BLaER1 (cell line): ENCODE results near the gene TEDC2.

Experiments
- H3K27ac ChIP-seq: shearing (Covaris generic); formaldehyde crosslinking; 2 replicates; pipeline ENCODE4 v1.8.1; 2022
- H3K27me3 ChIP-seq: shearing (Covaris generic); formaldehyde crosslinking; 2 replicates; pipeline ENCODE4 v1.8.1; 2022
- H3K36me3 ChIP-seq: shearing (Covaris generic); formaldehyde crosslinking; 2 replicates; pipeline ENCODE4 v1.8.1; 2022
- H3K4me1 ChIP-seq: shearing (Covaris generic); formaldehyde crosslinking; 2 replicates; pipeline ENCODE4 v1.8.1; 2022
- H3K4me2 ChIP-seq: shearing (Covaris generic); formaldehyde crosslinking; 2 replicates; pipeline ENCODE4 v1.8.1; 2022
- H3K4me3 ChIP-seq: shearing (Covaris generic); formaldehyde crosslinking; 2 replicates; pipeline ENCODE4 v1.8.1; 2022
- H3K9ac ChIP-seq: shearing (Covaris generic); formaldehyde crosslinking; 2 replicates; pipeline ENCODE4 v1.8.1; 2022
- H3K9me3 ChIP-seq: shearing (Covaris generic); formaldehyde crosslinking; 2 replicates; pipeline ENCODE4 v1.8.1; 2022
- H4K20me1 ChIP-seq: shearing (Covaris generic); formaldehyde crosslinking; 2 replicates; pipeline ENCODE4 v1.8.1; 2022
- Cebpa-rat ChIP-seq: shearing (Covaris generic); IDR thresholded peaks from 2 replicates; pipeline ENCODE4 v1.8.1; 2022

The TEDC2 gene

DNA sequence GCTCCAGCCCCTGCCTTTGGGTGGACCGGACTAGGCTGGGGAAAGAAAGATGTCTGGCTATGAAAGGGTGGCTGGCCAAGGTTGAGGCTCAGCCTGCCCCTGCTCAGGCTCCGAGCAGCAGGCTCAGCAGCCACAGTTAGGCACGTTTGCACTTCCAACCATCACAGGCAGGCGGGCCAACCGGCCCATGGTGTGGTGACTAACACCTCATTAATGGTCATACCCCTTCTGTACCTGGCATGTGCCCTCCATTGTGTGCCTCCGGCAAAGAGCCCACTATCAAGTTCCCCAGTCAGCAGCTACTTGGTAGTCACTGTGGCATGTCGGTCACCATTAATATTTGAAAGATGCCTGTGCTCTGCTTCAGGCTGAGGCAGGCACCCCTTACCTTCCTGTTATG lies 21.8 kb downstream of the TEDC2 start:
- Histone ChIP-seq H3K4me2 (peak overlapping the region; percentile 83; the same call in 1 of the 2 replicates), H3K27me3 (no peaks in the 10 kb centered on the region), H3K4me1 (peaks cover 84% of the 10 kb centered on the region), H3K9me3 (no peaks in the 10 kb centered on the region), H4K20me1 (peaks cover 100% of the 10 kb centered on the region), H3K4me3 (no peak overlapping the region), H3K9ac (peak overlapping the region; percentile 66; the same call in 1 of the 2 replicates), H3K27ac (peak overlapping the region; percentile 67; the same call in 1 of the 2 replicates), H3K36me3 (peaks cover 56% of the 10 kb centered on the region)
- TF ChIP-seq Cebpa-rat = no peak

DNA sequence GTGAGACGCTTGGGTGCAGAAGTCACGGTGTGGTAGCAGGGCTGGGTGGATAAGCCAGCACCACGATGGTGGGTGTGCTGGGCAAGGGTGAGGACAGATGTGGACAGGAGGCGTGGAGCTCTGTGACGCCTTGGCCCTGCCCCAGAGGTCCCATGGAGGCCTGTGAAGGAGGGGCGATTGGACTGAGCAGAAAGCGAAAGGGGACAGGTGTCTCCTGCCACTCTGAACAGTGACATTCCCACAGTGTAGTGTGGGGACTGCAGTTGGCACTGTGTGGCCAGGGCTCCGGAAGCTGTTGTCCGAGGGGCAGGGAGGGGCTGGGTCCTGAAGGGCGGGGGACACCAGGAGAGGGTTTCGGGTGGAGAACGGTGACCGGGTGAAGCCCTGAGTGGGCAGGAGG lies 22.3 kb downstream of the TEDC2 start:
- H3K36me3 ChIP-seq = peaks cover 56% of the 10 kb centered on the region
- H3K4me2 ChIP-seq = peak overlapping the region; percentile 83
- TF ChIP-seq Cebpa-rat = no peak
- H3K9ac ChIP-seq = peak overlapping the region; percentile 66
- no peak overlapping the region; the same call in 1 of the 2 replicates for H3K4me3 ChIP-seq
- H3K4me1 ChIP-seq = peaks cover 84% of the 10 kb centered on the region
- peak overlapping the region; percentile 67 for H3K27ac ChIP-seq
- no peaks in the 10 kb centered on the region for H3K9me3 ChIP-seq
- H4K20me1 ChIP-seq = peaks cover 100% of the 10 kb centered on the region
- no peaks in the 10 kb centered on the region for H3K27me3 ChIP-seq

DNA sequence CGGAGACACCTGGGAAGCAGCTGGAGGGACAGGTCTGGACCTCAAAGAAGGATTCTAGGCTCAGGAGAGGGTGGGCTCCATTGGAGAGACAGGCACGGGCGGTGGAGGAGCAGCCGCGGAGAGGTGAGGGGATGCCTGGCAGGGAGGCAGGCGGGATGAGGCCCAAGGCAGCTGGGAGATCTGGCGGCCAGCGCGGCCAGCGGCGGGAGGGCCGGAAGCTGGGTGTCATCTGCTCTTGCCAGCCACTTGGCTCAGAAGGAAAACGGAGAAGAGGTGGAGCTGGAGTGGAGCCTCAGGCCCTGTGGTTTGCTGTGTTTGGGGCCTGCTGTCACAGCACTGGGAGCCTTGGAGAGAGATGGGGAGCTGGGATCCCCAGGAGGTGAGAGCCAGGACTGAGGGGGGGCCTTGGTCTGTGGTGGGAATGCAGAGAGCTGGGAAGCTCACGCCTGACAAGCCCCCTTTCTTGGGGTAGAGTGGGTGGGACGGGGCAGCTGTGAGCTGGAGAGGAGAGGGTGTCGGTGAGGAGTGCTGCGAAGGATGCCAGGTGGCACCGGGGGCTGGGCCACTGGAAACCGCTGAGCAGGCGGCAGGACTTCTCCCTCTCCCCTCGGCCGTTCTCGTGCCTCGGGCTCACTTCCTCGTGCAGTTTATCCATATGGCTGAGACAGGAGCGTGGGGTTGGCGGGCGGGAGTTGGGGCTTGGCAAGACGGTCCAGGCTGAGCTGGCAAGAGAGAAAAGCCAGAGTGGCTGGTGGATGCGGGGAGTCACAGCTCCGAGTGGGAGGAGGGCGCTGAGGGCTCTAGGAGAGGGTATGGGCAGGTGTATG lies 23.0 kb downstream of the TEDC2 start:
- peaks cover 53% of the 10 kb centered on the region for H3K36me3 ChIP-seq
- peaks cover 100% of the 10 kb centered on the region for H4K20me1 ChIP-seq
- H3K9me3 ChIP-seq = no peaks in the 10 kb centered on the region
- peaks cover 84% of the 10 kb centered on the region for H3K4me1 ChIP-seq
- H3K4me3 ChIP-seq = no peak overlapping the region; the same call in 1 of the 2 replicates
- H3K27ac ChIP-seq = peak overlapping the region; percentile 67
- TF ChIP-seq Cebpa-rat = no peak
- H3K27me3 ChIP-seq = no peaks in the 10 kb centered on the region
- peak overlapping the region; percentile 66 for H3K9ac ChIP-seq
- H3K4me2 ChIP-seq = peak overlapping the region; percentile 83

DNA sequence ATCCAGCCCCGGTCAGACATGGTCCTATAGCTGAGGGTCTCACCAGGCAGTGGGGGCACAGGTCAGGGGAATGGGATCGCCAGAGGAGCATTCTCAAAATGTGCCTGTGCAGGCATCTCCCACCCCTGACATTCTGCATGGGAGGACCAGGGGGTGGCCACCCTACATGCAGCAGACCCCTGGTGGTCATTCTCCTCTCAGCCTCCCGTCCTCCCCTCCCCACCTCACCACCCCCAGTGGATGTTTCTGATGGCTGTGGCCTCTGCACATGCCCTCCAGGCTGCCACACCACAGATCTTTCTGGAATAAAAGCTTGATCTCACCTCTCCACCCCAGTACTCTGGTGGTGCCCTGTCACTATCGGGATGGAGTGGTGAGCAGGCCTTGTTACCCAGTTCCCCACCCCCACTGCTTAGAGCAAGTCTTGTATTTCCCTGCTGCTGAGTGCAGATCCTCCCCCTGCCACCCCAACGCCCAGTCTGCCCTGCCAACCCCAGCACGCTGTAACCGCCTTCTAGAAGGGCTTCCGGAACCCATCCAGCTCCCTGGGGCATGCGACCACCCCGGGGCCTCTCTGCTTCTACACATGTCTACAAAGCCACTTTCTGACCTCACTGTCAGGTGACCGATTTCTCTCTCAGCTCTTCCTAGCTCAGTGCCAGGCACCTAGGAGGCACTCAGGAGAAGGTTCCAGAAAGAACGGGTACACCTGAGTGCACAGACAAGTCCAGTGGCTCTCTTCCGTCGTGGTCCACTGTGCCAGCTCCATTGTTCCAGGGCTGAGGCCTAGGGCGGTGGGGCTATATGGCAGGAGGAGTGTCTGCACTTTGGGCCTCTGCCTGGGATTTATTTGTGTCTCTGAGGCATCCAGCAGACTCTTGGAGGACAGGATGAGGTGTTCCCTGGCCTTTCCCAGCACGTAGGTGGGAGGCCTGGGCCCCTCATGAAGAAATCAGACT lies 24.3 kb downstream of the TEDC2 start:
- Histone ChIP-seq H3K4me3 (no peak overlapping the region; the same call in 1 of the 2 replicates), H3K27me3 (no peaks in the 10 kb centered on the region), H3K9ac (peak overlapping the region; percentile 66), H4K20me1 (peaks cover 100% of the 10 kb centered on the region), H3K4me1 (peaks cover 85% of the 10 kb centered on the region), H3K36me3 (peaks cover 40% of the 10 kb centered on the region), H3K4me2 (peak overlapping the region; percentile 83), H3K9me3 (no peaks in the 10 kb centered on the region), H3K27ac (peak overlapping the region; percentile 67)
- no peak for TF ChIP-seq Cebpa-rat

DNA sequence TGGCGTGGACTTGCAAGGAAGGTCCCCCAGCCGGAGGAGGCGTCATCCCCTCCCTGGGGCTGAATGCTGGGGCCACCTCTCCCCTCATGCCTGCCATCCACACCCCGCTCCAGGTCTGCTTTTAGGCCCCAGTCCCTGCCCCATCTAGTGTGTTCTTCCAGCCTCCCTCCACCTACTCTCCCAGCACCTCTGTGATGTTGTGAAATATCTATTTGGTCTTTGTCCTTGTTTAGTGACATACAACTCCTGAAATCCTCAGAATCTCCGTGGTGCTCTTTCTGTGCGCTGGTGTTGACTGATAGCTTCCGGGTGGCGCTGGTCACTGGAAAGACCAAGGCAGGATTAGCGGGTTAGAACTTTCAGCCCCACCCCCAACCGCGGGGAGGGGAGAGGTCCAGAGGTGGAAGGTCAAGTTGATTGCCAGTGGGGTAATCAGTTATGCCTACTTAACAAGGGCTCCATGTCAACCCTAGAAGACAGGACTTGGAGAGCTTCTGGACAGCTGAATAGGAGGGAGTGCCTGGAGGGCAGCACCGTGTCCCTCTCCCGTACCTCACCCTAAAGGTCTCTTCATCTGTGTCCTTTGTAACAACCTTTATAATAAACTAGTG lies 25.1 kb downstream of the TEDC2 start:
- no peaks in the 10 kb centered on the region for H3K27me3 ChIP-seq
- peak overlapping the region; percentile 56 for H3K9ac ChIP-seq
- H3K4me1 ChIP-seq = peaks cover 85% of the 10 kb centered on the region
- H3K9me3 ChIP-seq = no peaks in the 10 kb centered on the region
- peak overlapping the region; percentile 67 for H3K27ac ChIP-seq
- no peak; the same call in 1 of the 2 replicates for TF ChIP-seq Cebpa-rat
- peaks cover 100% of the 10 kb centered on the region for H4K20me1 ChIP-seq
- peak overlapping the region; percentile 83 for H3K4me2 ChIP-seq
- peaks cover 40% of the 10 kb centered on the region for H3K36me3 ChIP-seq
- no peak overlapping the region for H3K4me3 ChIP-seq

DNA sequence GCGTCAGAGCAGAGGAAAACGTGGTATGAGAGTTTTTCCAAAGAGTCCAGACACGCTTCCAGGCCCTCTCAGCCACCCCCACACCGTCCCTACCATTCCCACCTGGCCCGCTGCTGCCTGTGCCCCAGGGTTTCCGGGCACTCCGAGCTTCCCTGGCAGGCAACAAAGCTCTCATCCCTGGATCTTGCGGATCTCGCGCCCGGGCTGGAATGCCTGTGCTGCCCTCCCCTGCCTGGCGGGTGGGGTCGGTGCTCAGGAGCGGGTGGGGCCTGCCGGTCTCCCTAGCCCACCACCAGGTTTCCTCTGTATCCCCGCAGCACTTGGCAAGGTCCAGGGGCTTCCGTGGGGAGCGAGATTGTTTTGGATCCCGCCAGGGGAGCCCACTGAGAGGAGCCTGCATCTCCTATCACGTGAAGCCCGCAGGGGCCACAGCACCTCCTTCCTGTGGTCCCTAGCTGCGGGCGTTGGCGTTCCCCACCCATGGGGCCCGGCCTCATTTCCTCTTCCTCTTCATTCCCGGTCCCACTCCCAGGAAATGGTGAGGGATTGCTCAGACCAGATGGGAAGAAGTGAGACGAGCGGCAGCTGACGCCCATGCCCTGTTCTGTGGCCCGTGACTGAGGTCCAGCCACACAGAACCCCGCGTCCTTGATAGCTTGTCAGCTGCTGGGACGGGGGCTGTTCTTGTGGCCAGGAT lies 26.1 kb downstream of the TEDC2 start:
- Histone ChIP-seq H3K4me1 (peaks cover 76% of the 10 kb centered on the region), H4K20me1 (peaks cover 100% of the 10 kb centered on the region), H3K4me2 (peak overlapping the region; percentile 83)

DNA sequence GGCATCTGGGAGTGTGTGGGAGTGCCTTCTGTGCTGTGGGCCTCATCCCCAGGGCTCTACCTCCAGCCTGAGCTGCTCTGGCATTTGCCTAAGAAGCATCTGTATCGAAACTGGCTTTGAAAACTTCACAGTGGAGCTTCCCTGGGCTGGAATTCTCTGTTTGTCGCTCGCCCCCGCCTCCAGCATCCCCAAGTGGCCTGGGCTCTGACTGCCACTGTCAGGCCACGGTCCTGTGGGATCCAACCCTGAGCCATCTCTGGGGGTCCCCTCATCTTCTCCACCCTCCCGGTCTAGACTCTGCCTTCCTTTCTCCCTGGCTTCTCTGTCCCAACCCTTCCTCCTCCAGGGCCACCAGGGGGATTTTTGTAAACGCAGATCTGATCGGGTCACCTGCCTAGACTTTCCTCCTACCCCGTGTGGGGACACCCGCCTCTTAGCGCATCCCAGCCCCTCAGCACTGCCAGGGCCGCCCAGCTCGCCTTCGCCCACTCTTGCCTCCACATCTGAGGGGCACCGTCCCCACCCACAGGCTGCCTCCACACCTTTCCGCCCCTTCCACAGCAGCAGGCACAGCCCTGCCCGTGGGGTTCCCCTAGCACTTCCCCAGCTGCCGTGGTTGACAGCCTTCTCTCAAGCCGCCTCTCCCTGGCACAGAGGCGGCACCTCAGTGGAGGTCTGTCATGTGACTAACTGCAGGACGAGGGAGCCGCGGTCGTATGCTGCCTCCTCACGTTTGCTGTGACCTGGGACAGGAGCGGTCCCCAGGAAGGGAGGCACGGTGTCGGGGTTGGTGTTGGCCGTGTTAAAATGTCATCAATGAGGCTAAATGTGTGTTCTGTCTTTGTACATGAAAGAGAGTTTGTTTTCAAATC lies 27.0 kb downstream of the TEDC2 start:
- H4K20me1 ChIP-seq = peaks cover 100% of the 10 kb centered on the region

More for the DNA sequence above, 26.1 kb downstream of the TEDC2 start:
- H3K4me3 ChIP-seq = no peak overlapping the region
- no peaks in the 10 kb centered on the region for H3K9me3 ChIP-seq
- no peaks in the 10 kb centered on the region for H3K27me3 ChIP-seq
- H3K36me3 ChIP-seq = peaks cover 40% of the 10 kb centered on the region
- peak overlapping the region; percentile 56 for H3K9ac ChIP-seq
- peak overlapping the region; percentile 67 for H3K27ac ChIP-seq
- TF ChIP-seq Cebpa-rat = no peak

DNA sequence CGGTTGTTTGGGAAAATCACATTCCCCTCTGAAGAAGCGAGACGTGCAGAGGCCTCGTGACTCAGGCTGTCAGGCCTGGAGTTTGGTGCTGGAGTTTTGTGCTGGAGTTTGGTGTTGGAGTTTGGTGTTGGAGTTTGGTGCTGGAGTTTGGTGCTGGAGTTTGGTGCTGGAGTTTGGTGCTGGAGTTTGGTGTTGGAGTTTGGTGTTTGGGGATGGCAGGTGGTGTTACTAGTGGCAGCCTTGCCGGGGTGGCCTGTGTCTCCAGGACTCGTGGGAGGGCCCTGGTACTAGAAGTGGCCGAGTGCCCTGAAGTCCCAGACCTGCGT lies 27.6 kb downstream of the TEDC2 start:
- Histone ChIP-seq H3K36me3 (peaks cover 44% of the 10 kb centered on the region), H3K4me3 (no peak overlapping the region), H3K9ac (peak overlapping the region; percentile 56), H3K27me3 (no peaks in the 10 kb centered on the region), H3K4me1 (peaks cover 60% of the 10 kb centered on the region), H3K9me3 (no peaks in the 10 kb centered on the region), H4K20me1 (peaks cover 100% of the 10 kb centered on the region), H3K27ac (peak overlapping the region; percentile 50), H3K4me2 (peak overlapping the region; percentile 83)
- no peak for TF ChIP-seq Cebpa-rat

More for the DNA sequence above, 27.0 kb downstream of the TEDC2 start:
- no peak for TF ChIP-seq Cebpa-rat
- H3K9ac ChIP-seq = peak overlapping the region; percentile 56
- H3K36me3 ChIP-seq = peaks cover 38% of the 10 kb centered on the region
- no peaks in the 10 kb centered on the region for H3K9me3 ChIP-seq
- no peaks in the 10 kb centered on the region for H3K27me3 ChIP-seq
- H3K4me1 ChIP-seq = peaks cover 66% of the 10 kb centered on the region
- no peak overlapping the region for H3K4me3 ChIP-seq
- H3K27ac ChIP-seq = peak overlapping the region; percentile 67
- H3K4me2 ChIP-seq = peak overlapping the region; percentile 83
